Omental fat pad (tissue), 4 donors: ENCODE data around the gene CDH23. TPM values are rescaled to one million over a fixed set of nuclear protein-coding genes. Genes with fewer than 3 reads are reported as not detected.

Source experiments
- ATAC-seq: fragments of 150-250 bp; one replicate; pipeline ENCODE4 v1.9.1; 2016; ENCODE audit warnings: mild to moderate bottlenecking, moderate library complexity; ENCODE audit not compliant: low FRiP score
- DNase-seq: peaks from one replicate; pipeline ENCODE4 v3.0.0-alpha.2; 2019; ENCODE audit warnings: low spot score
- total RNA-seq, 4 donors: library from RNA; depleted of rRNA; stranded (reverse); fragments of >200 nt; gene quantifications; one replicate each; pipeline ENCODE4 v1.1.0, GENCODE V29; 2016
- TF ChIP-seq, protein P1 (sequence below), 3 donors: fragments of 450-650 bp; IDR thresholded peaks; one replicate each; pipeline ENCODE4 v1.5.1; 2016 to 2017; ENCODE audit warnings: antibody characterized with exemption in 3 of 3, mild to moderate bottlenecking in 3 of 3, moderate library complexity in 2 of 3

CDH23 gene
- total RNA-seq, 4 donors from 2014 or later = 25.3 to 41.9 (median 34.4) TPM

DNA sequence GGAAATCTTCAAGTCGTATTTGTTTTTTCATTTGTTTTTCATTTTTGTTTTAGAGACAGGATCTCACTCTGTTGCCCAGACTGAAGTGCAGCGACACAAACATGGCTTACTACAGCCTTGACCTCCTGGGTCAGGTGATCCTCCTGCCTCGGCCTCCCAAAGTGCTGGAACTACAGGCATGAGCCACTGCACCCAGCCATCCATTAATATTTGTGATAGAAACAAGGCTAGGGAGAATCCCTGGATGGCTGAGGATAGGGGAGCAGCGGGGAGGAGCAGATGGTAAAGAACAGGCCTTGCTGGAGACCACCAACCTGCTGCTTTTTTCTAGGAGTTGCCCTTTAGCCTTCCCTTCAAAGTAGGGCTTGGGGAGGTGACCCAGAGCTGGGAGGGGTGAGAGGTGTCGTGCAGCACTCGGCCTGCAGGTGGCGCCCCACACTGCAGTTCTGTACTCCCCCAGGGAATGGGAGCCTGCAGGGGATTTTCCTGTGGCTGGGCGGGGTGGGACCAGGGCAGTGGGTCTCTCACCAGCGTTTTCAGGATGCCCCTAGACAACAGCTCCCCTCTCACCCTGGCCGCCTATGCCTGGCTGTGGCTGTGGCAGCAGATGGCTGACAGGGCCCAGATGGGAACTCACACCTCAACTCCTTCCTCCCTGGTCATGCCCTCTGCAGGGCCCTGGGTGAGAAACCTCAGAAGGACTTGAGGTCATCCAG, 12.6 kb upstream of the CDH23 start:
- TF ChIP-seq, protein P1, sequence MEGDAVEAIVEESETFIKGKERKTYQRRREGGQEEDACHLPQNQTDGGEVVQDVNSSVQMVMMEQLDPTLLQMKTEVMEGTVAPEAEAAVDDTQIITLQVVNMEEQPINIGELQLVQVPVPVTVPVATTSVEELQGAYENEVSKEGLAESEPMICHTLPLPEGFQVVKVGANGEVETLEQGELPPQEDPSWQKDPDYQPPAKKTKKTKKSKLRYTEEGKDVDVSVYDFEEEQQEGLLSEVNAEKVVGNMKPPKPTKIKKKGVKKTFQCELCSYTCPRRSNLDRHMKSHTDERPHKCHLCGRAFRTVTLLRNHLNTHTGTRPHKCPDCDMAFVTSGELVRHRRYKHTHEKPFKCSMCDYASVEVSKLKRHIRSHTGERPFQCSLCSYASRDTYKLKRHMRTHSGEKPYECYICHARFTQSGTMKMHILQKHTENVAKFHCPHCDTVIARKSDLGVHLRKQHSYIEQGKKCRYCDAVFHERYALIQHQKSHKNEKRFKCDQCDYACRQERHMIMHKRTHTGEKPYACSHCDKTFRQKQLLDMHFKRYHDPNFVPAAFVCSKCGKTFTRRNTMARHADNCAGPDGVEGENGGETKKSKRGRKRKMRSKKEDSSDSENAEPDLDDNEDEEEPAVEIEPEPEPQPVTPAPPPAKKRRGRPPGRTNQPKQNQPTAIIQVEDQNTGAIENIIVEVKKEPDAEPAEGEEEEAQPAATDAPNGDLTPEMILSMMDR (IDR thresholded peaks at IDR 0.05) = peak in 2 of 3 donors; percentile 8 to 83
- ATAC-seq (peak; percentile 81), DNase-seq (peak; percentile 80)

DNA sequence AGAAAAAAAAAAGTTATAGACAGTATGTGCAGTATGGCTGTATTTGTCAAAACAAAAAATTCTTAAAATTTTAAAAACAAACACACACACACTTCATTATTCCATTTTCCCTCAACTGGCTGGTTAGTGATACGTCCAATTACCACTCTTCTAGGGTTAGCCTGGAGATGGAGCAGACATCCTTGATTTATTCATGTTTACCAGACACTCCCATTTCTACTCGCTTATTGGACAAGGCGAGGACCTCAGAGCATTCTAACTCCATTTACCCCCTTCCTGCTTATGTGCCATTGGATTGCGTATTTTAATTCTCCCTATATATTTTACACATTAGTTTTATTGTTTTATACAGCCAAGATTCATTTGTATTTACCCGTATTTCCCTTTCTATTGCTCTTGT, 8.5 kb upstream of the CDH23 start:
- ATAC-seq (no peak), DNase-seq (no peak)
- TF ChIP-seq, protein P1 (IDR thresholded peaks at IDR 0.05) = no peak

DNA sequence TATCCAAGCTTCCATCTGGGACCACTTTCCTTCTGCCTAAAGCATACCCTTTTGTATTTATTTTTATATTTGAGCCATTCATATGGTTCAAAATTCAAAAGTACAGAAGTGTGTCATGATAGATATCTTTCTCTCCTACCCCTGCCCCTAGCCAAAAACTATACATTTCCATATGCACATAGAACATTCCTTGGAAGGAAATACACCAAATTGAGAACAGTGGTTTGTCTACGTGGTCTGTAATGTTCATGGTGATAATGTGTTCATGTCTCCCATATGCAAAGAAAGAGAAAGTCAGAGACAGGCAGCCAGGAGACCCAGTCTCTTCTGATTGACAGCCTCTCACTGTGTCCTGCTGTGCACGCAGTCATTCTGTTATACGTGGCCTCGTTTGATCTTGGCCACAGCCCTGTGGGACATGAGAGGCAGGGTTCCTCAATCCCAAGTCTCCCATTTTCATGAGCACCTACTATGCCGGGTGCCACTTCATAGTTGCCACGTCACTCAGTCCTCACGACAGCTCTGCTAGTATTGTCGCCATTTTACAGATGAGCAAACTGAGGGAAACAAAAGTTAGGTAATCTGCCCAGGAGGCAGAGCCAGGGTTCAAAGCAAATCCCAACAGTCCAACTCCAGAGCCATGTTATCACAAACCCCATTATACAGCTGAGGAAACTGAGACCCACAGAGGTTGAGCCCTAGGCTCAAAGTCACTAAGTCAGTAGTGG, 8.0 kb upstream of the CDH23 start:
- no peak for ATAC-seq
- DNase-seq = no peak
- TF ChIP-seq, protein P1 (IDR thresholded peaks at IDR 0.05) = no peak

DNA sequence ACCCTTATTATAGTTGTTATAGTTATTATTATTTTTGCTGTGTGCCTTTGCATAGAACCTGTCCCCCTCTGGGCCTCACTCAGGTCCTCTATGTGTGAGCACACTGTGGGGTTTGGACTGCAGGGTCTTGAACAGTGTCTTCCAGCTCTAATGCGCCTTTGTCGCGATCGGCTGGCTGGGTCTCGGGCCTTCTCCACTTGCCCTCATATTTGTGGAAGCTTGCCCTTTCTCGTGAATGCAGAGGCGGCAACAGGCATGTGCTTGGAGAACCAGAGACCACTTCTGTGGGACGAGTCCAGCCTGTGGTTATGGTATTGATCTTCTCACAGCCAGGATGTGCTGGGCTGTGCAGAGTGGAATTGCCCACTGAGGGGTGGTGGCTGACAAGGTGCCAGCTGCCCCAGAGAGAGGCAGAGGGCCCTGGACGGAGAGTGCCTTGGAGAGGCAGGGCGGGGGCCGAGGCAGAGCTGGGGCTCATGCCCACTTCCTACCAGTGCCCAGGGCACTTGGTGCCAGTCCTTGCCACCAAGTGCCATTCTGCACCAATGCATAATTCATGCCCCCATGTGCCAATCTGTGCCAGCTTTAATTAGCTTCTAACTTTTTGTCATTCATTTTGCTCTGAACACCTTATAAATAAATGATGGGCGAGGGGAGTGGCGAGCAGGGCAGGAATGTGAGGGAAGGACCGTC, 6.8 kb upstream of the CDH23 start:
- TF ChIP-seq, protein P1 (IDR thresholded peaks at IDR 0.05) = no peak
- no peak for ATAC-seq
- no peak for DNase-seq

DNA sequence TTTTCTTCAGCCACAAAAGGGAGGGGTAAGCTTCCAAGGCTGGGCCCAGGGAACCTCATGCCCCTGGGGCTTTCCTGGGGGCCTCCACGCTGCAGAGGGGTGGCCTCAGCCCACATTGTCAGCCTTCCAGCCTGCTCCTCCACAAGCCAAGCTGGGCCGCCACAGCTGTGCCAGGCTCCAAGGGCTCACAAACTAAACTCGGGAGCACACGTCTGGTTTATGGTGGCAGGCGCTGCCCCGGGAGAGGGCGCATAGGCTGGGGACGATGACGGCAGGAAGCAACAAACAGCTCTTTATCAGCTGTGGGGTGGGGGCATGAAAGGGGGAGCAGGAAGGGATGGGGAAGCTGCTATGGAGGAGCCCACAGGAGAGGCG, 6.3 kb upstream of the CDH23 start:
- TF ChIP-seq, protein P1 (IDR thresholded peaks at IDR 0.05) = no peak
- ATAC-seq = no peak
- no peak for DNase-seq

DNA sequence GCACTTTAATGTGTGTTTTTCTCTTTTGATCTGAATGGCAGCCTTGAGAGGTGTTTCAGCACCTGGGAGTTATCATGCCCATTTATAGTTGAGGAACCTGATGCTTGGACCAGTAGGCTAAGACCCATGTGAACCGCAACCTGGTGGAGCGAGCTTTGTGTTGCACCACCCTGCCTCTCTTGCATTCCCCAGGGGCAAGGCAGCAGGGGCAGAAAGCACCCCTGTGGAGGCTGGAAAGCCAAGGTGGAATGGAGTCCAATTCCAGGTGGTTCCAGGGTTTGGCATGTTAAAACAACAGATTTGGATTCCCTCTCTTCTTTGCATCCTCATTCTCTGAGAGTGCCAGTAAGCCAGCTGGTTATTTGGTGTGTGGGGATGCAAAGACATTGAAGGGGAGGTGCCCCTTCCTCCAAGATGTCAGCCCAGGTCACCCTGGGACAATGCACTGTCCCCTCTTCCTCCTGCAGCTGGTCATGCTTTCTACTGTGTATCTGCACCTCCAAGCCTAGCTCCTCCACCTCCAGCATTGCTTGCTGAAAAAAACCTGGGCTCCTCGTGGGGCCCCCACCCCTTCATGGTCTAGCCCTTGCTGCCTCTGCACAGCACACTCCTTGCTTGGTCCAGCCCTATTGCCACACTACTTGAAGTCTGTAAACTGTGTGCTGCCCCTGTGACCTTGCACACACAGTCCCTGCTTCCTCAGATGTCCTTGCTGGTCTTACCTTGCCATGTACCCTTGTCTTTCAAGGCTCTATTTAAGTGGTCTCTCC, 5.6 kb upstream of the CDH23 start:
- TF ChIP-seq, protein P1 (IDR thresholded peaks at IDR 0.05) = no peak
- DNase-seq (no peak), ATAC-seq (no peak)
